Inferior parietal cortex (tissue), 1 donor: Measurements from ENCODE around the gene IFITM2.
"Not testable (repeated sequence)": the region's sequence is repeated elsewhere in the genome, so short reads cannot be mapped to it uniquely, and the experiment has no call there.

Experiments used
- DNase-seq: peaks from one replicate; pipeline ENCODE4 v3.0.0-alpha.2; 2016; ENCODE audit errors: extremely low spot score

IFITM2 gene

DNA sequence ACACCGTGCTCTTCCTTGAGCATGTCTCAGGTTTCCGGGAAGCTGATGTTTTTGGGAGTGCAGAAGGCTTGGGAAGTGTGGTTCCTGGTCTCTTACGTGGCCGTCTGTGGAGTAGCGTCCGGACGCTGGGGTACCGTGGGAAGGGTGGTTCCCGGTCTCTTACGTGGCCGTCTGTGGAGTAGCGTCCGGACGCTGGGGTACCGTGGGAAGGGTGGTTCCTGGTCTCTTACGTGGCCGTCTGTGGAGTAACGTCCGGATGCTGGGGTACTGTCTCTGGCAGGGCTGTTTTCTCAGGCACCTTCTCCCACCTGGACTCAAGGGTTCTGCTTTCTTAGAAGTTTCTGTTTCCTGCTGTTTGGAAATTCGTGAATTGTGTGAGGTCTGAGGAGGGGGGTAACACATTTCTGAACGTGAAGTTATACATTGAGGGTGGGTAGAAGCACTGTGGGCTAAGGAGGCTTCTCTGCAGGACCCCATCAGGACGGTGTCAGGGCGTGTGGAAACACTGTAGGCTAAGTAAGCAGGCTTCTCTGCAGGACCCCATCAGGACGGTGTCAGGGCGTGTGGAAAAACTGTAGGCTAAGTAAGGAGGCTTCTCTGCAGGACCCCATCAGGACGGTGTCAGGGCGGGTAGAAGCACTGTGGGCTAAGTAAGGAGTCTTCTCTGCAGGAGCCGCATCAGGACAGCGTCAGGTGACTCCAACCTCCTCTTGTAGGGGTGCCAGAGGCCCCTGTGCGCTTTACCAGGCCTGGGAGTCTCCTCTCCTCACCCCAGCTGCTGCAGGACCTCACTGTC, 18.4 kb downstream of the IFITM2 start:
- DNase-seq: no peak

DNA sequence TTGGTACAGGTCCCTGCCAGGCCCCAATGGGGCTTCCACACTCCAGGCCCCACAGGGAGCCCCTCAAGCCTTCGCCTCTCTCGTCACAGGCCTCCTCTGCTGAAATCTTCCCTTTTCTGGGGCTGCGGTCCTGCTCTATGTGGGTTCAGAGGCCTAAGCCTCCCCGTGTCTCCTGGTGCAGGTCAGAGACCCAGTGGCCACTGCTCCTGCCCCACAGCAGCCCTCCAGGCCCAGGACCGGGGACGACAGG, 18.9 kb downstream of the IFITM2 start:
- DNase-seq: no peak

DNA sequence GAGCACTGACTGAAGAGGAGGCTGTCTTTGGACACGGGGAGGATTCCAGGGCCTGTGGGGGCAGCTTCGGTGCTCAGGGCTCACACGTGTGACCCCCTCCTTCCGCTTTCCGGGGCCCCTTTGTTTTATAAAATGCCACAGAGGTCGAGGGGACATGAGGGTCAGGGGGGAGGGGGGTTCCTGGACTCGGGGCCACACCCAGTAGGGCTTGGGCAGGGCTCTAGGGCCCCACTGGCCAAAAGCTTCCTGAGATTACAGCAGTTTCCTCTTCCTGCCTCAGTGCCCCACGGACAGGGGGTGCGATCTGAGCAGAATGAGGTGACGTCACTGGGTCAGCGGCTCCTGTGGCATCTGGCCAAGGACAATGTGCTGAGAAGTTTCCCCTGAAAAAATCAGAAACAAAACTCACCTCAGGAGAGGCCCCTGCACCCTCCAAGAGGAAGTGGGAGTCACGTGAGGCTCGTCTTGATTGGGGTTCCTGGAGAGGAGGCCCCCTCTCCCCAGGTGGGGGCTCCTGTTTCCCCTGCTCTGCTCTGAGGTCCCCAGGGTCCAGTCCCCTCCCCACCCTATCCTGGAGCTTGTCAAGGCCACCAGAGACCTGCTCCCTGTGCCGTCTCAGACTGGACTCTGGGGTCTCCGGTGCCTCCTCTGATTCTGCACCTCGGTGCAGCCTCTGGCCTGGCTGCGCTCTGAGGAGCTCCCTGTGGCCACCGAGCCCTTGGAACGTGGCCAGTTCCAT, 19.4 kb downstream of the IFITM2 start:
- no peak for DNase-seq

DNA sequence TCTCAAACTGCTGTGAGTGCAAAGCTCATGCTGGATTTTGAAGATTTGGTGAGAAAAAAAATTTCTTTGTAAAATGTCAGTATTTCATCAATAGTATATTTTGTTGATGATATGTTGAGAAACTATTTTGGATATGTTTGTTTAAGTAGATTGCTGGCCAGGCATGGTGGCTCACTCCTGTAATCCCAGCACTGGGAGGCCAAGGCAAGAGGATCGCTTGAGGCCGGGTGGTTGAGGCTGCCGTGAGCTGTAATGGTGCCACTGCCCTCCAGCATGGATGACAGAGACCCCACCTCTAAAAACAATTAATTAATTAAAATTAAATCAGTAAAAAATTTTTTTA, 19.9 kb downstream of the IFITM2 start:
- no peak for DNase-seq

DNA sequence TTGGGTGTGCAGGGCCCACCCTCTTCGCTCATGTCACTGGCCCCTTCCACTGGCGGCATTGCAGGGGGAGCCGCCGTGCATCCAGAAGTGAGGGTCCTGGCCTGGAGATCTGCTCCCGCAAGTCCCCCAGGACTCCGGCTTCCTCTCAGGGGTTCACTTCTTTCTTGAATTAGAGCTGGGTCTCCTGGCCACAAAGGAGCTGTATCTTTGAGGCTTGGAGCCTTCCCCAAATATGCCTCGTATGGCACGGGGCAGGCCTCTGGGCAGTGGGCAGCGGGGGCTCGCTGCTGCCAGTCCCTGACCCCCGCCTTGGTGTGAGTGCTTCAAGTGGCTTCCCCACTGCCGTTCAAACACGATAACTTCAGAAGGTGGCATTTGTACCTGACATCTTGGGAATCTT, 20.4 kb downstream of the IFITM2 start:
- no peak for DNase-seq

DNA sequence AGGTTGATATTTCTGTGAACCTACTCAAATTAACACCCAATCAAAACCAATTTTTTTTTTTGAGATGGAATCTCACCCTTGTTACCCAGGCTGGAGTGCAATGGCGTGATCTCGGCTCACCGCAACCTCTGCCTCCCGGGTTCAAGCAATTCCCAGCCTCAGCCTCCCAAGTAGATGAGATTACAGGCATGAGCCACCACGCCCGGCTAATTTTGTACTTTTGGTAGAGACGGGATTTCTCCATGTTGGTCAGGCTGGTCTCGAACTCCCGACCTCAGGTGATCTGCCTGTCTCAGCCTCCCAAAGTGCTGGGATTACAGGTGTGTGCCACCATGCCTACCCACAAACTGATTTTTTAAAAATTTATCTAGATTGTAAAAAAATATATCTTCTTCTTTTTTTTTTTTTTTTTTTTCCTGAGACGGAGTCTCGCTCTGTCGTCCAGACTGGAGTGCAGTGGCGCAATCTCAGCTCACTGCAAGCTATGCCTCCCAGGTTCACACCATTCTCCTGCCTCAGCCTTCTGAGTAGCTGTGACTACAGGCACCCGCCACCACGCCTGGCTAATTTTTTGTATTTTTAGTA, 21.0 kb downstream of the IFITM2 start:
- not testable (repeated sequence) for DNase-seq

DNA sequence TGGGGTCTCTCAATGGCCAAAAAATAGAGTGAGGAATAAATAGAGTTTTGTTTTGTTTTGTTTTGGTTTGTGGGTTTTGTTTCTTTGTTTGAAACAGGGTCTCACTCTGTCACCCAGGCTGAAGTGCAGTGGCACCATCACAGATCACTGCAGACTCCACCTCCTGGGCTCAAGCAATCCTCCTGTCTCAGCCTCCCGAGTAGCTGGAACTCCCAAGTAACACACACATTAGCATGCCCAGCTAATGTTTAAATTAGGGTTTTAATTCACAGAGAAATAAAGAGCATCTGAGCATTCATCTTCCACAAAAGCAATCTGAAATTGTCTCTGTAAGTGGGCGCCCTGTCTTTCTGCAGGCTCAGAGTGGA, 22.3 kb downstream of the IFITM2 start:
- no peak for DNase-seq

DNA sequence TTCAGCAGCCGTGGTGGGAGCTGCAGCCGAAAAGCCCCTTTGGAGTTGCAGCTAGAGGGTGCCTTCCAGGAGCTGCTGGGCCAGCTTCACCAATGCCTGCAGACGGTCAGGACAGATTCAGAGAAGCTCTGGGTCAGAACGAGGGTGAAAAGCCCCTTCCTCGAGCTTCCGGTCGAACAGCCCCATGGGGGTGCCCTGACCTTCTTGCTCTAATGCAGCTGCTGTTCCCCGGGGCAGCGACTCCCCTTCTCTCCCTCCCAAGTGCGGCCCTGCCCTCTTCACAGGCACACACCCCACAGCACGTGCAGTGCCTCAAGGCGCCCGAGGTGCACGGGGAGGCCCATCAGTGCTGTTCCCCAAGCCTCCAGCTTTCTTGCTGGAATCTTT, 22.7 kb downstream of the IFITM2 start:
- no peak for DNase-seq

DNA sequence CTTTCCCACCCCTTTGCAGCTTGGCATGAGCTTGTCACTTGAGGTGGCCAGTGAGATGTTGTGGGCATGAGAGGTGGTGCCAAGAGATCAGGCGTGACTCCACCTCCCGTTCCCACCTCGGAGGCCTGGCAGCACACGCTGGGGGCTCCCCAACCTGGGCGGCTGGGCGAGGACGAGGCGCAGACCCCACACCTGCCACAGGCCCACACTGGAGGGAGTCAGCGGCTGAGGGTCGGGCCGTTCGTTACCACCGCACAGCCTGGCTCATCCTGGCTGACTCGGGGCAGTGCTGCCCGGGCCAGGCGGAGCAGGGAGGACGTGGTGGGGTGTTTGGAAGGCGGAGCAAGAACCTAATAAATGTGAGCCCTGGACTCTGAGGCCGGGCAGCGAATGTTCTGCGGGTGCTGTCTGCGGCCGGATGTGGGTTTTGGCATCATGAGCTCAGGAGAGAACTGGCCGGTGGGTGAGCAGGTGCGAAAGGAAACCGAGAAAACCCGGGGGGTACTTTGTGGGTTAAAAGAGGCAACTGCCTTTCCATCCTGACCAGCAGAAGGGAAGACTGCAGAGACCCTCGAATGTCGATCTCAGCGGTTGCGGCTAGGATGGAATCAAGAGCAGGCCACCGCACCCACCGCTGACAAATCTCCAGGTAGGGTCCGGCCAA, 23.2 kb downstream of the IFITM2 start:
- no peak for DNase-seq

DNA sequence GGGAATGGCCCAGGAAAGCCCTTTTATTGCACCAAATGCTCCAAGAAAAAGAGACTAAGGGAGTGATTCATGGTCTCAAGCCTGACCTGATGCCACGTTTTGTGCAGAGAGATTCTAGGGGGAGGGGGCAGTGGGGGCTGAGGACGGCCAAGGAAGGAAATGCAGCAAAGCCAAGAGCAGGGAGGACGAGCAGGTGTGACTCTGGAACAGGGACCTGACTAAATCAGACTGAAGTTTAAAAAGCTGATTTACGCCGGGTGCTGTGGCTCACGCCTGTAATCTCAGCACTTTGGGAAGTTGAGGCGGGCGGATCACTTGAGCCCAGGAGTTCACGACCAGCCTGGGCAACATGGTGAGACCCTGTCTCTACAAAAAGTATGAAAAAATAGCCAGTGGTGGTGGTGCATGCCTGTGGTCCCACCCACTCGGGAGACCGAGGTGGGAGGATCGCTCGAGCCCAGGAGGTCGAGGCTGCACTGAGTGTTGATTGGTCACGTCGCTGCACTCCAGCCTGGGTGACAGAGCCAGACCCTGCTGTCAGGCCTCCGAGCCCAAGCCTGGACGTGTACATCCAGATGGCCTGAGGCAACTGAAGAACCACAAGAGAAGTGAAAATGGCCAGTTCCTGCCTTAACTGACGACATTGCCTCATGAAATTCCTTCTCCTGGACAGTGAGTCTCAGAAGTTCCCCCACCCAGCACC, 23.9 kb downstream of the IFITM2 start:
- DNase-seq: no peak

DNA sequence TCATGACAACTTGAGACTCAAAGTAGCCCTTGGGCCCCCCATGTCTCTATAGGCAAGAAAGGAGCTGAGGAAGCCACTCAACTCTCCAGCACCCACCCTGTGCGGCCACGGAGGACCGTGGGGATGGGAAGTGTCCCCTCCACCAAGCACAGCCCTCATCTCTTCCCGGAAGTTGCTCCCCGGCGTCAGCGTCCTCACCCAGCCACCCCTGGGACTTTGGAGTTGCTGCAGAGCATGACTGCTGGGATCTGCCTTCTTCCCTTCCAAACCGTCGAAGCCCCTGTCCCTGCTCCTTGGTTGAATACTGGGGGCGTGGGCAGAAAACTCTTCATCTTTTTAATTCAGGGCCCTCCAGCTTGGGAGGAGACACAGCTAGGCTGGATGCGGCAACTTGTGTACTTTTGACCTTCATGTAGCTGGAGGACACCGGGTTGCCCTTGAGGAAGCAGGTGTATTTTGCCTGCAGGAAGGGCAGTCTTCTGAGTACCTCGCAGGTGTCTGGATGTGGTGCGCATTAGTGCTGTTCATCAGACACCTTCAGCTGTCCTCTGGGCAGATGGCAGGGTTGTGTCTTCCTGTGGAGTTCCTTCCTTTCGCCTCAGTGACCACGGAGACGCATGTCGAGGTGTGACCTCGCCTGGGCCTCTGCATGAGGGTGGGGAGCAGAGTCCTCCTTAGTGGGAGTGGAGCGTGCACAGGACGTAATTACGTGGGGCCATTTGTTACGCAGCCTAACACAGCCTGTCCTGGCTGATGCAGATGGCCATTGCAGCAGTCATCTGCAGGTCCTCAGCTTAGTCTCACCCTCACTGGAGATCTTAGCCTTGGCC, 25.2 kb downstream of the IFITM2 start:
- DNase-seq: no peak

DNA sequence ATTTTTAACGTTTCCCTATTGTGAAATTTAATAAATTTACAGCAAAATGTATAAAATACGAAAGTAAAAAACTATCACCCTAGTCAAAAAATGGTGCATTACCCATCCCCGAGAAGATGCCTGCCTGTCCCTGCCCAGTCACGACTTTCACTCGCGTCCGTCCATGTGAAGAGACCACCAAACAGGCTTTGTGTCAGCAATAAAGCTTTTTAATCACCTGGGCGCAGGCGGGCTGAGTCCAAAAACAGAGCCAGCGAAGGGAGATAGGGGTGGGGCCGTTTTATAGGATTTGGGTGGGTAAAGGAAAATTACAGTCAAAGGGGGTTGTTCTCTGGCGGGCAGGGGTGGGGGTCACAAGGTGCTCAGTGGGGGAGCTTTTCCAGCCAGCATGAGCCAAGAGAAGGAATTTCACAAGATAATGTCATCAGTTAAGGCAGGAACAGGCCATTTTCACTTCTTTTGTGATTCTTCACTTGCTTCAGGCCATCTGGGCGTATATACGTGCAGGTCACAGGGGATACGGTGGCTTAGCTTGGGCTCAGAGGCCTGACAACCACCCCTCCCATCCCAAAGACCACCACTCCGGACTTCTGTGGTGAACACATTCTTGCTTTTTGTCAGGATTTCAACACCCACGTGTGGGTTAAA, 26.1 kb downstream of the IFITM2 start:
- not testable (repeated sequence) for DNase-seq

DNA sequence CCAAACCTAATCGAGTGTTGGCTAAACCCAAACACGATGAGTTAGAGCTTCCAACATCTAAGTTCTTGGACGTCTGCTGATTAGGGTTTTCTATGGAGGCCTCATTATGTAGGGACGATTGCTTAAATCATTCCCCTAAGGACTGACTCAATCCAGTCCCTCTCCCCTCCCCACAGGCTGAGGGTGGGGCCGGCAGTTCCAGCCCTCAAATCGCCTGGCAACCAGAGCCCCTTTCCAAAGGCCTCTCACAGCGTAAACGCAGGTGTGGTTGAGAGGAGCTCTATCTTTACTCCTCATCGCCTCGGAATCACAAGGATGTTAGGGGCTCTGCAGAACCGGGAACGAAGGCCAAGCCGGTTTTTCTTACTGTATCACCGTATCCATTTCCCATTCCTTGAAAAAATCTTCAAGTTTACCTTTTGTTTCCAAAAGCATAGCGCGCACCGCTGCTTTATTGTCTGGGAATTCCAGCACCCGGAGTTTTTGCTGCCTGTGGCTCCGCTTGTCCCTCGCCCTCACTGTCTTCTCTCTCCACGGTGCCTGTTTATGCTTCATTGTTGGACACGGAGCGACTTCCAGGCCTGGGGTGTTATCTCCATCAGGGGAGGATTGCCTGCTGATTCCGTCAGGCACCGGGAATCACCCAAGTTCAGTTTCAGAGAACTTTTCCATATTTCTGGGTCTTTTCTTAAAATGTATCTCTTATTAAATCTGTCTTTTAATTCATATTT, 26.8 kb downstream of the IFITM2 start:
- no peak for DNase-seq

DNA sequence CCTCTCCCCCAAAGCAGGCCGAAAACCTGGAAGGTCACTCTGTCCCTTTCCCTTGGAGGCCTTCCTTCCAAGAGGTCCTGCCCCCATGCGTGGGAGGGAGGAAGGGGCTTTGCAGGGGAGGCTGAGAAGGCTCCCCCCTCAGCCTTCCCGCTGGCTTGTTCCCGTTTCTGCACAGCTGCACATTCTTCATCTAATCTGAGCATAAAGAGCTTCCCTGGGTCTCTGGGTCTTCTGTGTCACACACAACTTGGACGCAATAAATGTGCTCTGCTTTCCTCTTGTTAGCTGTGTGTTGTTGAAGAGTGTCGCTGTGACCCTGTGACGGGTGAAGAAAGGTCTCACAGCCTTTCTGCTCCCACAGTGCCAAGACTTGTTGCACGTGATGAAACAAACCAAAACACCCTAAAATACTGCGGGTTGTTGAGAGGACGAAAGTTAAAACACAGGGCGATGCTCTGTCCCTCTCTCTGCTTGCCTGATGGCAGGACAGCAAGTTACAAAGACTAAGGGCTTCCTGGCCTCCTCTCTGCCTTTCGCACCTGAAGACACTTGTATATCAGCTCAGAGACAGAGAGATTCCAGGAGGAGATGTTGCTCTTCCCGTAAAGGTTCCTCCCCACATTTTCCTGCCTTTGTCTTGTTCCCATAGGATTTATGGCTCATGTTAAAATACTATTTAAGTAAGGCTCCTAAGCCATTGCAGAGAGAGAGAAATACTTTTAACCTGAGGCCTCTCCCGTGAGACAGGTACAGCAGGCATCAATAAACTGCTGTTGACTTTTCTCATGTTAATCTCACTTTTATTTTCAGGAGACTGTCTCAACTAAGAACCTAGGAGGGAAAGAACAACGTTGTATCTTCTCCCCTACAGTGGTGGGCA, 28.4 kb downstream of the IFITM2 start:
- DNase-seq: no peak

DNA sequence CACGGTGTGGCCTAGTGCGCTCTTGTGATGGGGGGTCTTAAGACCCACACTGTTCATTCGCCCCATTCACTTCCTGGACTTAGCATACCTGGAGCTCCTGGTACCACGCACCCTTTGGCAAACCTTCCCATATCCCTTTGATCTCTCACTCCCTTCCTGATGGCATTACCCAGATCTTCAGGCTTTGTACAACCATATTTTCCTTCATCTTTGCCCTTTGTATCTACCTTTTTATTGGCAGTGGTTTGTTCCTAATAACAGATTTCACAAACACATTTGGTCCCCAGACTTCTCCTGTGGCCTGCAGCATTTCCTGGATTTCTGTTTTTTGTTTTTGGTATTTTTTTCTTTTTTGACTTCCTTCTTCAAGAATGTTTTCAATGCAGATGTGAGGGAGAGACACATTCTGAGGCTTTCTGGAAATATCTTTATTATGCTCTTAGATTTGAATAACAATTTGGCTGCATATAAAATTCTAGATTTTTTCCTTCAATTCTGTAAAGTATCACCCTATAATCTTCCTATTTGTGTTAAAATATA, 29.1 kb downstream of the IFITM2 start:
- DNase-seq: no peak

DNA sequence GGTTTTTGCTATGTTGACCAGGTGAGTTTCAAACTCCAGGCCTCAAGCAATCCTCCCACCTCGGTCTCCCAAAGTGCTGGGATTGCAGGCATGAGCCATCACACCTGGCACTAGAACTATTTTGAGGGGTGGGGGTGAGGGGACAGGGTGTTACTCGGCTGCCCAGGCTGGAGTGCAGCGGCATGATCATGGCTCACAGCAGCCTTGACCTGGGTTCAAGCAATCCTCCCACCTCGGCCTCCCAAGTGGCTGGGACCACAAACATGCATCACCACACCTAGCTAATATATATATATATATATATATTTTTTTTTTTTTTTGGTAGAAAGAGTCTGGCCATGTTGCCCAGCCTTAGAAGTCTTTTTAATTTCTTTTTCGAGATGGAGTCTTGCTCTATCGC, 30.1 kb downstream of the IFITM2 start:
- DNase-seq: no peak

DNA sequence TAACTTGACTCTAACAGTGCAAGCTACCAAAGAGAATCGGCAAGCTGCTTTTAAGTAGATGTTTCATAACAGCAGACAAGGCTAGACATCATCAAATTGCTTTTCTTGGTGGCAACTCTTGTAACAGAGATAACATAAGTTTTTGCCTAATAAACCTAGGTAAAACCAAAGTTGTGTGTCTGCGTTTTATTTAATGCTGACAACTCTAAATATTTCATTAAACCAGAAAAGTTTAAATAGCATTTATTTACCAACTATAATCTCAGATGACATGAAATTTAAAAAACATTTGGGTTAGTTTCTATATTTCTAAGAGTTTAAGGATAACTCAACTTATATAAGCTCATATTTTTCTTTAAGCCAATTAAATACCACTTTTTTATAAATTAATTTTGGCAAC, 32.3 kb downstream of the IFITM2 start:
- no peak for DNase-seq

DNA sequence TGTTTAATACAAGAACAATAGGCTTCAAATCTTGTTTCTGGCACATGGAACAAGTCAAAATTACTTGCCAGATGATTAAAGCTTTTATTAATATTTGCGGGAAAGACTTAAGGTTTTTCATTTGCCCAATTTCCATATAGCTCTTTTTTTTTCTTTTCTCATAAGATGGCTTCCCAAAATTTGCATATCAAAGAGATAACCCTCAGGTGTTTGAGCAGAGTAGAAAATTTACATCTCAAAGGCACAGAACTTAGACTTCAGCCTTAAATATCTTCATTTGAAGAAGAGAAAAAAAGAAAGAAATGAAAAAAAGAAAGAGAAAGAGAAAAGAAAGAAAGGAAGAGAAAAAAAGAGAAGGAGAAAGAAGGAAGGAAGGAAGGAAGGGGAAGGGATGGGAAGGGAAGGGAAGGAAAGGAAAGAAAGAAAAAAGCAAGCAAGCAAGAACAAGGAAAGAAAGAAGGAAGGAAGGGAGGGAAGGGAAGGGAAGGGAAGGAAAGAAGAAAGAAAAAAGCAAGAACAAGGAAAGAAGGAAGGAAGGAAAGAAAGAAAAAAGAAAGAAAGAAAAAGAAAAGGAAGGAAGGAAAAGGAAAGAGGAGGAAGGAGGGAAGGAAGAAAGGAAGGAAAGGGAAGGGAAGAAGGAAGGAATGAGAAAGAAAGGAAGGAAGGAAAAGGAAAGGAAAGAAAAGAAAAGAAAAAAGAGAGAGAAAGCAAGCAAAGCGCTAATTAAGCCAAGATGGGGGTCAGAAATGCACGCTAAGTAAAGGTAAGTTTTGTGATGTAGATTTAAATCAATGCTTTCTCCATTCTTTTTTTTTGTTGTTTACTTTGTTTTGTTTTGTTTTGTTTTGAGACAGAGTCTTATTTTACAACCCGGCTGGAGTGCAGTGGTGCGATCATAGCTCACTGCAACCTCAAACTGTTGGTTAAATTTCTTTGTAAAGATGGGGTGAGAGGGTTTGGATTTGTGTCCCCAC, 33.2 kb downstream of the IFITM2 start:
- no peak for DNase-seq
